Measurements from ENCODE around the gene SEMA5B.
A peak's percentile ranks its signal among the peaks of the same experiment; 100 is the strongest.

The SEMA5B gene

DNA sequence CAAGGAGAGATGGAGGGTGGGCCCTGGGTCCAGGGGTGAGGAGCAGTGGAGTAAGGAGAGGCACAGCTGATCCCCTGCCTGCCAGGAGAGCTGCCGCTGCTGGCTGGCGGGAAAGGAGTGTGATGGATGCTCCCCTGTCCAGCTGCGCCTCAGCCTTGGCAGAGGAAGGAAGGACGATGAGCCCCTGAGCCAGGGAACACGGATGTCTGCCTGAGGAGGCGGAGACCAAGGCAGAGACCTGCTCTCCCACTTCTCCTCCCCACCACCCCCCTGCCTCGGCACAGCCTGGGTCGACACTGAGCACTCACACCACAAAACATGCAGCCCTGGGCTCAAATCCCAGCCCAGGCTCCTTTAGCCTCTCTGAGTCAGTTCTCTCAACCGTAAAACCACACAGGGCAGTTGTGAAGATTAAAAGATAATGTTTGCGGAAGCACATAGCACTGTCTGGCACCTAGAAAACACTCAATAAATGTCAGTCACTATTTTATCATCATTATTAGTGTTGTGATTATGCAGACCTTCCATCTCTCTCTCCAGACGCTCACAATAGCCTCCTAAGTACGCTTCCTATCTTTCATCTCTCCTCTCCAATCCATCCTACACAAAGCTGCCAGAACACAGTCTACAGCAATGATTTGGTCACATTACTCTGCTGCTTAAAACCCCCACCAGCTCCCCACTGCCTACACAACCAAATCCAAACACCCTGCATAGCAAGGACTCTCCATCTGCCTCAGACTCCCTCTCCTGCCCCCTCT lies 52.2 kb downstream of the SEMA5B start:
- peak in 1 of 2 donors; percentile 5 for DNase-seq (ENCODE audit: extremely low read depth in 1 of 2, low read depth in 1 of 2)

DNA sequence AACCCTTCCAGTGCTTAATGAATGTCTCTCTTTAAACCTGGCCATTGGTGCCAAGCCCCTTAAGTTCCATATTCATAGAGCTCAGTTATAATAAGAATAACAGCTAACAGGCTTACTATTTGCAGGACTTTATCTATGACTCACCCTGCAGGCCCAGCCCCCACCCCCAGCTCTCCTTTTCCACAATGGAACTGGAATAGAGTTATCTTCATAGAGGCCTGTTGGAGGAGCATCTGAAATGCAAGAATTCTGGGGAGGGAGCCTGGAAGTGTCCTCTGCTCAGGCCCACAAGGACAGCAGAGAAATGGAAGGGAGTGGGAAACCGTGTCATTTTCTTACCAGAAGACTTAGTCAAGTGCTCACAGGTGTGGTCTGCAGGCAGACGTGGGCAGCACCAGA lies 52.8 kb downstream of the SEMA5B start:
- DNase-seq (ENCODE audit: extremely low read depth in 1 of 2, low read depth in 1 of 2), result no peak

DNA sequence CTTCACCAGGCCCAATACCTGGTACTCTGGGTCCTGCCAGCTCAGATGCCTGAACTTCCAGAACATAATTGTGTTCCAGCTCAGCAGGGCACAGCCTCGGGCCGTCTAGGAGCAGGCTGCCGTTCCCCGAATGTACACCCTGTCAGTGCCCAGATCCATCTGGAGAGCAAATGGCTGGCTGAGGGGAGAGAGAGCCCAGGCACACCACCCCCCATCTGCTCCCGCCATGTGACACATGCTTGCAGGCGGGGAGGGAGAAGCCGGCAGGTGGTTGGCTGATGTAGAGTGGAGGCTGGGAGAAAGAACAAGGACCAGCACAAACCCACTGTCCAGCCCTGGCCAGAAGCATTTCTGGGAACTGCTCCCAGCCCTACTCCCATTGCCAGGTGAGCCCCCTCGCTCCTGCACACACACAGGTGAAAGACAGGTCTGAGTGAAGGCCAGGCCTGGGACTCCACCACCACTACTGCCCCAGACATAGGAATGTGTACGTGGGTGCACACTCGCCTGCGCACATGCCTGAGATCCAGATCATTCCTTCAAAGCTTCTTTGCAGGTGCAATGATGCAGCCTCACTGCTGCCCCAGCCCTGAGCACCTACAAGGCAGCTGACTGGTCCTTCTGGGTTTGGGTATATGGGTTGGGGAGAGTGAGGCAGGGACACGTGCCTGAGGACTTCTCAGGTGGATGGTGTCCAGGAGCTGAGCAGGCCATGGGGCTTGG lies 53.5 kb downstream of the SEMA5B start:
- no peak for DNase-seq (ENCODE audit: extremely low read depth in 1 of 2, low read depth in 1 of 2)

DNA sequence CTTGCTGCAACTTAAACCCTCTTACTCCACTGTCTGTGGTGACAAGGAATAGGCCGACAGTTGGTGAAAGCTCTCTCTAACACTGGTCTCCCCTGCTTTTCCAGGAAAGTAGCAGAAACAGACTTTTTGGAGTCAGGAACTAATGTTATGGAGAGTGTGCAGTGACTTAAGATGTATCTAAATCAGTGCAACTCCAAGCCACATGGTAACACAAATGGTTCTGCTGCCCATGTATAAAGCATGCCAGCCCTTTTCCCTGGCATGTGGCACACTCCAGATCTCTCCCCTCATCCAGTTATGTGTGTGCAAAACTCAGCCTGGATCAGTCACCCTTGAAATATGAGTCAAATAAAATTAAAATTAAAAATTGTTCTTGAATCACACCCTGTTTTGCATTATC lies 55.4 kb downstream of the SEMA5B start:
- no peak for DNase-seq (ENCODE audit: extremely low read depth in 1 of 2, low read depth in 1 of 2)

DNA sequence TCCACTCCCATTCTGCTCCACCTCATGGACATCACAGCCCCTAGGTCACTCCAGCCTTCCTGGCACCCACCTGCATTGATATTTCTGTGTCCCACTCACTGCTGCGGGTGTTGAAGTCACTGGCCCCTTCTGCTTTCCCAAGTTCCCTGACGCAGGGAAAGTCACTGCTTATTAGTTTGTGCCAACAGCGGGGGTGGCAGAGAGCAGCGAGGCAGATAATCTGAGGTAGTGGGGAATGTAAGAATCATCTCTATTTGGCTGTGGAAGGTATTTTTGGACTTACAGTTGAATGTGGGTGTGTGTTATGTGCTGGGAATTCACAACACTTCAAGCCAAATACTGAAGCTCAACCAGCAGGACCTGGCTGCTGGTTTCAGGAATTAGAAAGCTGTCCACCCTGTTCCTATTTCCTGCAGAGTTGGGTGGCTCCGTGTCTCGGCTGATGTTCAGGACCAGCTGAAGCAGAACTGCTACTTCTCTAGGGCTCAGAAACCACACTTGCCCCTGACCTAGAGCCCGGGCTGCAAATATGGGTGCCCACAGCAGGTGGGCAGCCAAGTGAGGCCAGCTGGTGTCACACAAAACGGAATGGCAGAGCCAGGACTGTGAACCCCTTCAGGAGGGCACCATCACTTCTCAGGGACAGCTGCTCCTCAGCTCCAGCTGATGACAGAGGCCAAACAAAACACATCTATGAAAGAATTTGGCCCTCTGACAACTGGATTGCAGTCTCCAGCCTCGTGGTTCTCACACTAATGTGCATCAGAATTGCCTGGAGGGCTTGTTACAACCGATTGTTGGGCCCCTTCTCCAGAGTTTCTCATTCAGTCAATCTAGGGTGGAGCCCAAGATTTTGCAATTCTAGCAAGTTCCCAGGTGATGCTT lies 57.7 kb downstream of the SEMA5B start:
- no peak for DNase-seq (ENCODE audit: extremely low read depth in 1 of 2, low read depth in 1 of 2)

DNA sequence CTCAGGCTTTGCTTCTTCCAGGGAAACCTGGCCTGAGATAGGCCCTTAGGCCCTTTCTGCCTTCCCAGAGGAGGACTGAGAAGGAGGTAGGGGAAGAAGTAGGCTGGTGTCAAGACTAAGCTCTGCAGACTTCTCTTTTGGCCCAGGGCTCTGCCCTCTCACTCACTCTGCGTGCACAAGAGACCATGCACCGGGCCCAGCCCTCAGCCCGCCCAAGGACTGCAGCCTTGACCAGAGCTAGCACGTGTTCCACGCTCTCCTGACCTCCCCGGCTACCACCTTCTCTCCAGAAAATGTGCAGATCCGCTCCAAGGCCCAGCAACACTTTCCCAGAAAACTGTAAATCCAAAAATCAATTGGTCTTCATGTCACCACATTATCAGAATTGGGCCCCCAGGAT lies 59.8 kb downstream of the SEMA5B start:
- no peak for DNase-seq (ENCODE audit: extremely low read depth in 1 of 2, low read depth in 1 of 2)

DNA sequence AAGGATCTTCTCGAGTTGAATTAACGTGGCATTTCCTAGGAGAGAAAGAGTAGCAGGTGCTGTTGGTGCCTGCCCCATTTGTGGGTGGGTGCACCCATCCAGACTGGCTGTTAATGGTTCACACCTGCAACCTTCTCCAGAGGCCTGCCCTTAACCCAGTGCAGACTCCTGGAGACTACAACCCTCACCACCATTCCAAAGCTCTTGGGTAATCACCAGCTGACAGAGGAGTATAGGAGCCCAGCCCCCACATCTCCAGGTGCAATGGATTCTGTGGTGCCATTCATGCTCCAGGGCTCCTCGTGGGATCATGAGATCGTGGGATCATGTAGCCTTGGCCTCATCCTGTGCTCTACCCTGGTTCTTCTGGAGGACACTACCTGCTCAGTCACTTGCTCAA lies 60.2 kb downstream of the SEMA5B start:
- DNase-seq (ENCODE audit: extremely low read depth in 1 of 2, low read depth in 1 of 2), result no peak

DNA sequence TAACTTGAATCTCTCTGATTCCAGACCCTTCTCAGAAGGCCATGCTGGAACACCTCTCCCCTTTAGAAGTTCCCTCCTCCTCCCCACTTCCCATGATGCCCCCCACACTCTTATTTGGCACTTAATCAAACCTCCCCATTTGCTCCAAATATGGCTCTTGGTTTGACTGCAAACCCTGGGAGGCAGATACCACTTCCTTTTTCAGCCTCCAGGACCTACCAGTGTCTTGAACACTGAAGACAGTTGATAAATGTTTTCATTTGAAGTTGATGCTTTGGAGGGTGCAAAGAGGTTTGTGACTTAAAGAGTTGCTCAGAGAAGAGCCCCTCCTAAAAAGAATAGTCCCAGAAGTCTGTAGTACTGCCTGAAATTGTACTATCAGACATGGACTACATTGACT lies 61.5 kb downstream of the SEMA5B start:
- no peak for DNase-seq (ENCODE audit: extremely low read depth in 1 of 2, low read depth in 1 of 2)

DNA sequence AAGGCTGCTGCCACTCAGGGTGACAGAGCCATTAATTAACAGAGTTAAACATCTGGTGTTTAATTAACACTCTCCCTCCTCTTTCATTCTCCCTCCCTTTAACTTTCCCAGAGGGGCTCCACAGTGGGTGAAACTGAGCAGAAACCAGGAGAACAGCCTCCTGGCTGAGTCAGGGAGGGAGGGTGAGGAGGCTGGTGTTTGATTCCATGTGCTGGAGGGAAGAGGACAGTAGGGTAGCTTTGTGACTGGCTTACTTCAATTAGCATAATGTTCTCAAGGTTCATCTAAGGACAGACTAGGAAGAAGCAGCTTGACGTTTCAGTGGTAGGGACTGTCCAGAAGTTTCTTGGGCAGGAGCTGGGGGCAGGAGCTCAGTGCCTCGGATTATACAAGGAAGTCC lies 62.8 kb downstream of the SEMA5B start:
- DNase-seq (ENCODE audit: extremely low read depth in 1 of 2, low read depth in 1 of 2), result no peak

DNA sequence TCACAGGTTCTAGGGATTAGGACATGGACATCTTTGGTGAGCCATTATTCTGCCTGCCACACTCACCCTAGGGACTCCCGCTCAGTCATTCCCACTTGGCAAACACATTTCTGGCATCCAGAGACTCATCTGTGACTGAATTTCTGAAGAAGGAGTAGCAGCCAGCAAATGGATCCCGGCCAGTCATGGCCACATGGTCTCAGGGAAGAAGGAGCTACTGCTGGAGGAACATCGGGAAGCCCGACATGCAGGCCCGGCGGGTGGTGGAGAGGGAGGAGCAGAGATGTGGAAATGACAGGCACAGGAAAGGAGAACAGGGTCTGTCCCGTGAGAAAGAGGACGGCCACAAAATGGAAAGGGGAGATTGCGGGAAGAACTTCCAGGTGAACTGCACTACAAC lies 65.4 kb downstream of the SEMA5B start:
- DNase-seq (ENCODE audit: extremely low read depth in 1 of 2, low read depth in 1 of 2), result no peak

DNA sequence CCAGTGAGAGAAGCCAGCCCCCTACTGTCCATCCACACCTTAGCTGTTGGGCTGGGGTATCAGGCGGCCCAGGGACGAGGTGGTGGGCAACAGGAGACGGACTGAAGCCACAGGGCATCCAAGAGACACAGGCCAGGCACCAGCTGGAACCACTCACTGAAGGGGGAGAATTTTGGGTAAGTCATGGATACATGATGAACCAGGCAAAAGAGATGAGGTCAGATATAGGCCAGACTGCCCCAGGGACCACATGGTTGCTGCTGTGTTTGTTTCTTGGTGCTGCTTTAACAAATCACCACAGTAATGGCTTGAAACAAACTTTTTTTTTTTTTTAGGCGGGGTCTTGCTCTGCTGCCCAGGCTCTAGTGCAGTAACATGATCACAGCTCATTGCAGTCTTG lies 66.4 kb downstream of the SEMA5B start:
- no peak for DNase-seq (ENCODE audit: extremely low read depth in 1 of 2, low read depth in 1 of 2)

DNA sequence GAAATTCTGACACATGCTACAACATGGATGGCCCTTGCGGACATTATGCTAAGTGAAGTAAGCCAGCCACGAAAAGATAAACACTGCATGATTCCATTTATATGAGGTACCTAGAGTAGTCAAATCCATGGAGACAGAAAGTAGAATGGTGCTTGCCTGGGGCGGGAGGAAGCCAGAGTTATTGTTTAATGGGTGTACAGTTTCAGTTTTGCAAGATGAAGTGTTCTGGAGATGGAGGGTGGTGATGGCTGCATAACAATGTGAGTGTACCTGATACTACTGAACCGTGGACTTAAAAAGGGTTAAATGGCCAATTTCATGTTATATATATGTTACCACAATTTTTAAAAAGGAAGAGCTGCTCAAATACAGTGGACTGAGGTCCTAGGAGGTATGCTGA lies 66.9 kb downstream of the SEMA5B start:
- no peak for DNase-seq (ENCODE audit: extremely low read depth in 1 of 2, low read depth in 1 of 2)

DNA sequence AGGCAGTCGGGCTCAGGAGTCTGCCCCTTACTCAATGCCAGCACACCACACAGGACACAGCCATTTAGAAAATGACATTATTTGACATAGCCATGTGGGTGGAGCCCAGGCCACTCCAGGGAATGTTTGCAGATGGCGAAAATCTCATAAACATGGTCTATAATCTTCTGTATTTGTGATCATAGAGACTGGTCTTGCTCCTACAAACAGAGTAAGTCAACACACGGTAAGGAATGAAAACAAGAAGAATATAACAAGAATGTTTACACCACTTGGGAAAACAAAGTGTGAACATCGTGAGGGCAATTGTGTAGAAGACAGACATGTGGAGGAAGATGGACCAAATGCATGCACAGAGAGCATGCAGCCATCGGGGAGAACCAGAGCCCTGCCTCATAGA lies 68.2 kb downstream of the SEMA5B start:
- DNase-seq (ENCODE audit: extremely low read depth in 1 of 2, low read depth in 1 of 2), result no peak

DNA sequence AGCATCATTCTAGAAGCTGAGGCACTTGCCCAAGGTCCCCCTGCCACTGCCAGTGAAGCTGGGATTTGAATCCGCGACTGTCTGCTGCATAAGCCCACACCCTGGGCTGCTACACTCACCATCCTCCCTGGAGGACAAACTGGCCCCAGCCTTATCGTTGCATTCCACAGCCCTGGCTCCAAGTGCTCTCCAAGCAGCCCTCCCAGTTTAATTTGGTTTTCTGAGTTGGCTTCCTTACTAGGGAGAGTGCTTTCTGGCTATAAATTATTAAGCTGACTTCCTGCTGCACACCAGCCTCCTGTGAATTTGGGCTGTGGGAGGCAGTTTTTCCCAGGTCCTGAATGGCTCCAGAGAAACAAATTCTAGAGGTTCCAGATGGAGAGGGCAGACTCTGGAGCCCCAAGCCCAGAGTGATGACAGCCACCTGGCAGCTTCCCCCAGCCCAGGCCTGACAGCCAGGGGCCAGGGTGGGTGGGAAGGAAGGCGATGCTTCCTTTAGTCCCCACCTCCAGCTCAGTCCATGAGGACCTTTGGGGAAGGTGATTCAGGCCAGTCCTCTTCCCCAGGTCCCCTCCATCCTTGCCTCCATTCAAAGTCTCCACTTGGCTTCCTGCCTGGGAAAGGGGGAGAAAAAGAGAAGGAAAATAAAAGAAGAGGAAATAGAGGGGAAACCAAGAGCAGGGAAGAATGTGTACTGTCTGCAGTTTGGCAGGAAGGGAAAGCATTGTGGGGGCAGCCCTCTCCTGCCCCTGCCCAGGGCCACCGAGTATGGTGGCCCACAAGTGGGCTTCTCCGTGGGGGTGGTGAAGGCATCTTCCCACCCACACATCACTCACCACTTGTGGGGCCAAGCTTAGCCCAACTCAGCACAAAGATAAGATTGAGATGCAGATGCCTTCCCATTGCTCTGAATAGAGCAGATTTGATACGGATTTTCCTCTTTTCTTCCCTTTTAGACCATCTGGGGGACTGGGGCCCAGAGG lies 69.6 kb downstream of the SEMA5B start:
- DNase-seq (ENCODE audit: extremely low read depth in 1 of 2, low read depth in 1 of 2), result no peak

DNA sequence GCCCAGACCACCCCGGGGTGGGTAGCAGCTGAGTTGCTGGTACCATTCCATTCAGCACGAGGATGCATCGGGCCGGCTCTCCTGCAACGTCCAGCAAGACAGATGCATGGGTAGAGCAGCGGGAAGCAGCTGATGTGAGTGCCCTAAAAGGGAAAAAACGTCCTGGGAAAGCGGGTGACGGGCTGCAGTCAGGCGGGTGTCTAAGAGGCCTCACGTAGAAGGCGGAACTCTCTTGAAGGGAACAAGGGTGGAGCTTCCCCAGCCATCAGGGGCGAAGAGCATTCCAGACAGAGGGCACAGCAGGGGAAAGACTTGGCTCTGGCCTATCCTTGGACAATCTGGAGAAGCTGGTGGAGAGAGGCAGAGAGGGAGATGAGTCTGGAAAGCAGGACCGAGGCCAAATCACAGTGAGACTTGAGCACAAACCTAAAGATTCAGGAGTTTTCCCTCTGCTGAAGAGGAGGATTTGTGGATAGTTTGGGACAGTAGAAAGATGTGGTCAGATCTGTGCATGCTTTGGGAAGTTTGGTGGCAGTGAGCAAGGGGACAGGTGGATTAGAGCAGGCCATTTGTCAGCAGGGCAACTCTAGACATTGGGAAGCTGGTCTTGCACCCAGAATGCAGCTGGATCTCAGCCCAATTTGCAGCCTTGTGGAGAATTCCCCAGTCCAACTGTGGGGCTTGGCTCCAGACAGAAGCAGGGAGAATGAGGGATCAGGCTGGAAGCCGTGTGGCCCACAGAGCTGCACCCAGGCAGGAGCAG lies 70.7 kb downstream of the SEMA5B start:
- no peak for DNase-seq (ENCODE audit: extremely low read depth in 1 of 2, low read depth in 1 of 2)

DNA sequence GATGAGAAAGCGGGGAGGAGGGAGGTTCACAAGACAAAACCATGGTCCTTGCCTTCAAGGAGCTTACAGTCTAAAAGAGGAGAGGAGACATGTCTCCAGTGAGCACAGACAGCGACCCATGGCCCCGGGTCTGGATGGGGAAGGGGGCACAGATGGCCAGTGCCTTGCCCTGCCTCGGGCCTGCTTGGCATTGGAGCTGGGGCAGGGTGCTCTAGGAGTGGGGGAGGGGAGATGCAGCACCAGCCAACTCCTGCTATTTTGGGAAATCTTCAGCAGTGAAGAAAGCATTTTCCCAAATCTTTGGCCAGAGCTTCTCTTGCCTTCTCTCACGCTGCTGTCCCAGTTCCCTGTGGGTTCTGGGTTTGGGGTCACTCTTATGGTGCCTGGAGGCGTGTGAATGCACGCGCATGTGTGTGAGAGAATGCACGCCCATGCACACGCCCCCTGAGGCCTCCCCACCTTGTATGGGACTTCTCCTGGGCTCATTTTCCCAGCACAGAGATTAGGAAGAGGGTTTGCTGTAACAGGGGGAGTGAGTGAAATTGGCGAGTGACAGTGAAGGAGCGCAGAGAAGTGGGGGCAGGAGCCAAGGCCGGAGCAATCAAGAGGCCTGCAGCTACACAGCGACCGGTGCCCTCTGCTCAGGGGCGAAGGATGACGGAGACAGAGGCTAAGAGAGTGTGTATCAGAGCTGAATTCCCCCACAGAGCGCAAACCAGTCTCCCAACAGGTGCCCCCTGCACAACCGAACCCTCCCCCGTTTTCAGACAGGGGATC lies 71.5 kb downstream of the SEMA5B start:
- DNase-seq (ENCODE audit: extremely low read depth in 1 of 2, low read depth in 1 of 2), result no peak

DNA sequence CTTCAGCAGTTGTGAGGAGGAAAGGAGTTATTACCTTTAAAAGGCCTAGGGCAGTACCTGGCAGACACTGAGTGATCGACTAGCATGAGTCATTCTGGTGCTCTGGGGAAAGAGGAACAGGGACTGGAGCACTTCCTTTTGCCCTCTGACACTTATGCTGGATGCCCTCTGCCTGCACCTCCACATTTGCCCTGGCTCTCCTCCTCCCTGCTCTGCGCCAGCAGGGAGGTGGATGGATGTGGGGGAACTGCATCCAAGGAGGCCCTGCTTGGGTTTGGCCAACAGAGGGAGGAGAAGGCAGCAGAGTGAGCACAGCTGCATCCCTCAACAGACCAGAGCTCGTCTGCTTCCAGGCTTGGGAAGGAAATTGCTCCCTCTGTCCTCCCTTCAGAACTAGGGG lies 75.0 kb downstream of the SEMA5B start:
- DNase-seq (ENCODE audit: extremely low read depth in 1 of 2, low read depth in 1 of 2), result no peak

DNA sequence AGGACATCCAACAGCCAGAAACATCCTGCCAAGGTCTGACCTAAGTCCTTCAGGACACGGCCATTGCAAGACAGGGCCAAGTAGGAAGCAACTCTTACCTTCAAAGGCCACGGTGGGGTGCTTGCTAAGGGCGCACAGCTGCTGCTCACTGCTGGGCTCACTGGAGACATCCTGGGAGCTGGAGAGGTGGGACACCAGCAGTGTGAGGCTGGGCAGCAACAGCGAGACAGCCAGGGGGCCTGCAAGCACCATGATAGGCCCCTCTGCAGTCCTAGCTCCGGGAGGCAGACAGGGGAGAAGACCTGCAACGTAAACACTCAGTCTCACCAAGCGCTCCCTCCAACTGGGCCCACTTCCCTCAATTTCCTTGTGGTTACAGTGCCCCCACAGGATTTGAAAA lies 79.2 kb downstream of the SEMA5B start:
- no peak for DNase-seq (ENCODE audit: extremely low read depth in 1 of 2, low read depth in 1 of 2)

DNA sequence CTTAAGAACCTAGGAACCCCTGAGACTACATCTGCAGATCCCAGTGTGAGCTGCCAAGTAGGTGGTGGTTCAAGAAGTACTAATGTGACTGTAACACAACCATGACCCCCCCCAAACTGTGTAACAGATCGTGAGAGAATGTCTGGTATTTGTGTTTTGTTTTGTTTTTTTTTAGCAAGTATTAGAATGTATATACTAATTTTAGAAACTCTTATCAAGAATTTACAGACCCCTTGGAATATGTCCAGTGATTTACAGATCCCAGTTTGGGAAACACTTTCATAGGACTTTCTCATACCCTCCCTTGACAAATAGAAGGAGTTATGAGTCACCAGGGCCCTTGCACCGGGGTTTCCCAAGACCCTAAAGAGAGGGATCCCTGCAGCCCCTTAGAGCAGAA lies 79.8 kb downstream of the SEMA5B start:
- no peak for DNase-seq (ENCODE audit: extremely low read depth in 1 of 2, low read depth in 1 of 2)

Measured in stimulated activated CD8-positive, alpha-beta memory T cell treated with anti-CD3 and anti-CD28 coated beads, Interleukin-7, amount 100 ng/mL, for 48 hours (primary cell).